DOHH2 (cell line): ENCODE results near the gene ZBTB24.

Experiments used
- H3F3A ChIP-seq: fragments of 200-600 bp; sonication (generic), shearing (Covaris generic); 2 replicates; pipeline ENCODE4 v1.6.0; 2016; ENCODE audit warnings: antibody characterized with exemption, mild to moderate bottlenecking; ENCODE audit not compliant: control insufficient read depth, insufficient read depth
- H3K27ac ChIP-seq: fragments of 200-600 bp; sonication (generic); 2 replicates; pipeline ENCODE4 v1.5.1; 2014; ENCODE audit warnings: low read depth, mild to moderate bottlenecking, low read length, moderate library complexity
- H3K27me3 ChIP-seq: fragments of 200-600 bp; sonication (generic); 2 replicates; pipeline ENCODE4 v1.6.1; 2014; ENCODE audit warnings: mild to moderate bottlenecking, low read length, mixed read lengths; ENCODE audit not compliant: control insufficient read depth
- H3K36me3 ChIP-seq: fragments of 200-600 bp; sonication (generic); 2 replicates; pipeline ENCODE4 v1.6.1; 2014; ENCODE audit warnings: mild to moderate bottlenecking, low read length, moderate library complexity, mixed read lengths; ENCODE audit not compliant: control insufficient read depth
- H3K4me1 ChIP-seq: fragments of 200-600 bp; sonication (generic); 2 replicates; pipeline ENCODE4 v1.6.1; 2014; ENCODE audit warnings: mild to moderate bottlenecking, low read length, mixed read lengths; ENCODE audit not compliant: control insufficient read depth
- H3K4me2 ChIP-seq: fragments of 200-600 bp; sonication (generic); 2 replicates; pipeline ENCODE4 v1.6.0; 2014; ENCODE audit warnings: mild to moderate bottlenecking, low read length, moderate library complexity
- H3K4me3 ChIP-seq: fragments of 200-600 bp; sonication (generic); 2 replicates; pipeline ENCODE4 v1.5.1; 2014; ENCODE audit warnings: mild to moderate bottlenecking, low read length, mixed read lengths
- H3K79me2 ChIP-seq: fragments of 200-600 bp; sonication (generic); 2 replicates; pipeline ENCODE4 v1.6.1; 2014; ENCODE audit warnings: mild to moderate bottlenecking, low read length, mixed read lengths; ENCODE audit not compliant: control insufficient read depth
- H3K9me2 ChIP-seq: fragments of 200-600 bp; sonication (generic); replicated peaks from 2 replicates; pipeline ENCODE4 v1.6.1; 2014; ENCODE audit warnings: mild to moderate bottlenecking, low read length, mixed read lengths; ENCODE audit not compliant: control insufficient read depth
- H3K9me3 ChIP-seq: fragments of 200-600 bp; sonication (generic); 2 replicates; pipeline ENCODE4 v1.6.1; 2014; ENCODE audit warnings: antibody characterized with exemption, low read length, mixed read lengths; ENCODE audit not compliant: control insufficient read depth, insufficient read depth
- H4K20me1 ChIP-seq: fragments of 200-600 bp; sonication (generic); 2 replicates; pipeline ENCODE4 v1.6.0; 2014; ENCODE audit warnings: low read depth, mild to moderate bottlenecking, antibody characterized with exemption, low read length, moderate library complexity; ENCODE audit not compliant: control insufficient read depth, insufficient read depth
- CTCF ChIP-seq: fragments of 200-600 bp; sonication (generic); IDR thresholded peaks from one replicate; pipeline ENCODE4 v1.5.1; 2014; ENCODE audit warnings: antibody characterized with exemption, mild to moderate bottlenecking, low read depth, low read length; ENCODE audit not compliant: poor library complexity, severe bottlenecking
- EZH2phosphoT487 ChIP-seq: fragments of 200-600 bp; sonication (generic); IDR thresholded peaks from 2 replicates; pipeline ENCODE4 v1.6.1; 2017; ENCODE audit warnings: borderline replicate concordance, mild to moderate bottlenecking, antibody characterized with exemption, low read length, moderate library complexity, mixed read lengths

ZBTB24 gene

GRCh38 chr6:109514946-109515345 is 31.9 kb upstream of the ZBTB24 start:
- H4K20me1 ChIP-seq: no peaks in the 10 kb centered on the region
- no peaks in the 10 kb centered on the region for H3K79me2 ChIP-seq
- no peak overlapping the region for H3K4me3 ChIP-seq
- TF ChIP-seq EZH2phosphoT487 (no peak), CTCF (no peak)
- H3K27me3 ChIP-seq: peaks cover 7% of the 10 kb centered on the region
- H3F3A ChIP-seq: no peaks in the 10 kb centered on the region
- no peaks in the 10 kb centered on the region for H3K9me3 ChIP-seq
- no peaks in the 10 kb centered on the region for H3K4me1 ChIP-seq
- no peak overlapping the region for H3K4me2 ChIP-seq
- no peaks in the 10 kb centered on the region for H3K36me3 ChIP-seq
- H3K27ac ChIP-seq: no peak overlapping the region
- H3K9me2 ChIP-seq: no peaks in the 10 kb centered on the region

DNA sequence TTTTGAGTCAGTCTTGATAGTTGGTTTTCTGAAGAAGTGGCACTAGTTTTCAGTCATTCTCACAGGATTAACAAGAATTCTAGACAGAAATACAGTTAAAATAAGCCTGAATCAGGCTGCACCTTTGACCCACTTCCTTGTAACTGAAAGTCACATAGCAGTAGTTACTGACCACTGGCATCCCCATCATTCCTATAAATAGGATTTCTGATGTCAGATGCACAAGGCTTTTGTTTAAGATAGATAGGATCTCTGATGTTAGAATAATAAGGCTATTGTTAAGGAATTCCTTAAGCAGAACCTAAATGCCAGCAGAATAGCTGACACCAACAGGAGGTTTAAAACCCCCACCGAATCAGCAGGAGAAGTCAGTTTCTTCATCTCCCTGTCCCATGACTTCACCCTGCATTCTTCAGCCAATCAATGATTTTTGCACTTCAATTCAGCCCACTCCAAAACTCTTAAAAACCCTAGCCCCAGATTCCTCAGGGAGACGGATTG is 30.6 kb upstream of the ZBTB24 start:
- no peaks in the 10 kb centered on the region for H3K9me2 ChIP-seq
- H3K79me2 ChIP-seq: no peaks in the 10 kb centered on the region
- H4K20me1 ChIP-seq: no peaks in the 10 kb centered on the region
- H3K9me3 ChIP-seq: no peaks in the 10 kb centered on the region
- TF ChIP-seq CTCF: no peak
- no peak for TF ChIP-seq EZH2phosphoT487
- no peaks in the 10 kb centered on the region for H3K36me3 ChIP-seq
- H3K4me2 ChIP-seq: no peak overlapping the region
- no peaks in the 10 kb centered on the region for H3K4me1 ChIP-seq
- H3K27ac ChIP-seq: no peak overlapping the region
- H3F3A ChIP-seq: no peaks in the 10 kb centered on the region
- peaks cover 7% of the 10 kb centered on the region for H3K27me3 ChIP-seq
- H3K4me3 ChIP-seq: no peak overlapping the region

- H3K4me1 ChIP-seq: no peaks in the 10 kb centered on the region
- no peaks in the 10 kb centered on the region for H4K20me1 ChIP-seq
- TF ChIP-seq EZH2phosphoT487 (no peak), CTCF (no peak)
- H3K79me2 ChIP-seq: no peaks in the 10 kb centered on the region
- H3F3A ChIP-seq: no peaks in the 10 kb centered on the region
- H3K9me2 ChIP-seq: no peaks in the 10 kb centered on the region
- H3K27me3 ChIP-seq: peaks cover under 1% of the 10 kb centered on the region; the same call in 1 of the 2 replicates
- H3K27ac ChIP-seq: no peak overlapping the region
- no peak overlapping the region for H3K4me3 ChIP-seq
- no peak overlapping the region for H3K4me2 ChIP-seq
- no peaks in the 10 kb centered on the region for H3K9me3 ChIP-seq
- no peaks in the 10 kb centered on the region for H3K36me3 ChIP-seq
Measured at GRCh38 chr6:109512271-109512817, 29.3 kb upstream of the ZBTB24 start.
